CD8-positive, alpha-beta memory T cell (primary cell): ENCODE results near the gene IFNA16. TPM values are rescaled to one million over a fixed set of nuclear protein-coding genes. Genes with fewer than 3 reads are reported as not detected.
"Not testable (repeated sequence)": the region's sequence is repeated elsewhere in the genome, so short reads cannot be mapped to it uniquely, and the experiment has no call there.

Experiments
- CTCF ChIA-PET: fragments of 350-600 bp; sonication (Branson Sonifier 250); formaldehyde crosslinking; loops from one replicate; lab custom pipeline; 2021; ENCODE audit warnings: antibody characterized with exemption; lab: Charles Lee
- POLR2A ChIA-PET: fragments of 350-600 bp; sonication (Branson Sonifier 250); formaldehyde crosslinking; loops from one replicate; lab custom pipeline; 2021; ENCODE audit warnings: antibody characterized with exemption; lab: Charles Lee
- DNase-seq, 5 donors: peaks; one replicate each; pipeline versions ENCODE4 v3.0.0 to v3.0.0-alpha.2; 2020 to 2022; ENCODE audit warnings: mixed read lengths in 1 of 5
- H3K27ac ChIP-seq: one replicate; pipeline ENCODE4 v1.7.0; 2013; ENCODE audit warnings: low read depth, mild to moderate bottlenecking, low read length, moderate library complexity
- H3K27me3 ChIP-seq: 2 replicates; pipeline ENCODE4 v1.7.0; 2013; ENCODE audit warnings: low read length, mild to moderate bottlenecking; ENCODE audit not compliant: insufficient read depth, poor library complexity, severe bottlenecking
- H3K36me3 ChIP-seq: 2 replicates; pipeline ENCODE4 v1.7.0; 2013; ENCODE audit warnings: mild to moderate bottlenecking, low read length, moderate library complexity; ENCODE audit not compliant: insufficient read depth
- H3K4me1 ChIP-seq: 2 replicates; pipeline ENCODE4 v1.7.0; 2013; ENCODE audit warnings: mild to moderate bottlenecking, low read length, moderate library complexity; ENCODE audit not compliant: insufficient read depth
- H3K4me3 ChIP-seq: 2 replicates; pipeline ENCODE4 v1.7.0; 2013; ENCODE audit warnings: mild to moderate bottlenecking, low read length
- H3K9me3 ChIP-seq: 2 replicates; pipeline ENCODE4 v1.7.0; 2013; ENCODE audit warnings: mild to moderate bottlenecking, low read length
- H3K27ac Mint-ChIP-seq, 8 donors: one replicate each; pipeline ENCODE4 v1.8.0; 2020 to 2021; ENCODE audit warnings: mixed read lengths in 8 of 8, mild to moderate bottlenecking in 6 of 8, inconsistent platforms in 3 of 8, moderate library complexity in 3 of 8
- H3K27me3 Mint-ChIP-seq, 2 donors: one replicate each; pipeline ENCODE4 v1.8.0; 2020 to 2021; ENCODE audit warnings: mixed read lengths in 2 of 2, mild to moderate bottlenecking in 1 of 2, moderate library complexity in 1 of 2
- H3K36me3 Mint-ChIP-seq, 3 donors: one replicate each; pipeline ENCODE4 v1.8.0; 2020 to 2021; ENCODE audit warnings: mixed read lengths in 3 of 3, inconsistent platforms in 1 of 3, mild to moderate bottlenecking in 1 of 3
- H3K4me1 Mint-ChIP-seq, 3 donors: one replicate each; pipeline ENCODE4 v1.8.0; 2020 to 2021; ENCODE audit warnings: mixed read lengths in 3 of 3, inconsistent platforms in 1 of 3, mild to moderate bottlenecking in 1 of 3
- H3K4me3 Mint-ChIP-seq, 7 donors: one replicate each; pipeline ENCODE4 v1.8.0; 2020 to 2021; ENCODE audit warnings: mixed read lengths in 7 of 7, mild to moderate bottlenecking in 6 of 7, moderate library complexity in 4 of 7, inconsistent platforms in 2 of 7
- H3K9me3 Mint-ChIP-seq, 5 donors: one replicate each; pipeline ENCODE4 v1.8.0; 2020 to 2022; ENCODE audit warnings: mixed read lengths in 5 of 5, mild to moderate bottlenecking in 3 of 5, moderate library complexity in 2 of 5, inconsistent platforms in 1 of 5
- polyA plus RNA-seq: library from polyadenylated mRNA; unstranded; fragments of 300-500 nt; fragmentation: Illumina TruSeq; gene quantifications from one replicate; pipeline ENCODE4 v1.2.3, GENCODE V29; 2021
- total RNA-seq, 2 experiments: library from RNA; stranded (reverse); gene quantifications; one replicate each; pipeline ENCODE4 v1.2.3, GENCODE V29; 2021

The IFNA16 gene
- total and polyA plus RNA-seq, 3 experiments from 2014 or later = not detected

GRCh38 chr9:21212160-21212559 is 5.0 kb downstream of the IFNA16 start:
- H3K4me1 Mint-ChIP-seq, H3K4me3 ChIP-seq, H3K27me3 ChIP-seq, H3K4me1 ChIP-seq, DNase-seq, H3K9me3 Mint-ChIP-seq, H3K36me3 ChIP-seq, H3K27ac ChIP-seq, H3K36me3 Mint-ChIP-seq, H3K27ac Mint-ChIP-seq, POLR2A ChIA-PET, H3K9me3 ChIP-seq, H3K4me3 Mint-ChIP-seq: not testable (repeated sequence)
- peaks cover 4 to 20% of the 10 kb centered on the region in 2 donors for H3K27me3 Mint-ChIP-seq
- CTCF ChIA-PET = interaction anchor here (1.3 to 2.8 kb wide), 2 partner anchors 17 to 58 kb away, joined by 3 to 10 read pairs; no protein-coding TSS in a partner anchor

- H3K4me3 ChIP-seq, H3K36me3 Mint-ChIP-seq, POLR2A ChIA-PET, H3K4me1 Mint-ChIP-seq, DNase-seq, H3K27me3 ChIP-seq, H3K36me3 ChIP-seq, H3K4me1 ChIP-seq, H3K27ac Mint-ChIP-seq, H3K9me3 Mint-ChIP-seq, H3K27ac ChIP-seq, H3K9me3 ChIP-seq, H3K4me3 Mint-ChIP-seq: not testable (repeated sequence)
- H3K27me3 Mint-ChIP-seq = peaks cover 5 to 13% of the 10 kb centered on the region in 2 donors
- CTCF ChIA-PET = interaction anchor here (1.3 kb wide), 1 partner anchor 27 kb away, joined by 3 read pairs; no protein-coding TSS in a partner anchor
These were observed 6.3 kb downstream of the IFNA16 start for GRCh38 chr9:21210782-21211181.

GRCh38 chr9:21210311-21210710 is 6.8 kb downstream of the IFNA16 start:
- ChIA-PET POLR2A (no interaction called here), CTCF (interaction anchor here (1.3 kb wide), 1 partner anchor 27 kb away, joined by 3 read pairs; no protein-coding TSS in a partner anchor)
- Histone ChIP-seq H3K4me1 (no peaks in the 10 kb centered on the region), H3K9me3 (no peaks in the 10 kb centered on the region), H3K27me3 (no peaks in the 10 kb centered on the region), H3K36me3 (no peaks in the 10 kb centered on the region), H3K4me3 (no peak overlapping the region), H3K27ac (no peak overlapping the region)
- Mint-ChIP-seq H3K4me3 (no peak overlapping the region), H3K27me3 (peaks cover 5 to 13% of the 10 kb centered on the region in 2 donors), H3K36me3 (no peaks in the 10 kb centered on the region), H3K4me1 (no peaks in the 10 kb centered on the region), H3K27ac (no peak overlapping the region), H3K9me3 (no peaks in the 10 kb centered on the region)
- no peak for DNase-seq

GRCh38 chr9:21207043-21207442 is 10.1 kb downstream of the IFNA16 start, which contains the start of gene IFNA10:
Gene IFNA10 (minus strand): TSS chr9:21207143. CDS start chr9:21207097, 46 bp downstream.
- H3K27me3 ChIP-seq, H3K27ac ChIP-seq, H3K4me1 Mint-ChIP-seq, CTCF ChIA-PET, H3K9me3 Mint-ChIP-seq, H3K36me3 Mint-ChIP-seq, H3K27ac Mint-ChIP-seq, H3K4me3 ChIP-seq, H3K36me3 ChIP-seq, POLR2A ChIA-PET, DNase-seq, H3K4me1 ChIP-seq, H3K9me3 ChIP-seq: not testable (repeated sequence)
- peak within 1 kb of the TSS in 1 of 7 donors; percentile 43 for H3K4me3 Mint-ChIP-seq
- H3K27me3 Mint-ChIP-seq = peaks cover 13 to 20% of the 10 kb centered on the region in 2 donors

GRCh38 chr9:21205204-21205603 is 11.9 kb downstream of the IFNA16 start:
- no peak overlapping the region for H3K4me3 ChIP-seq
- Mint-ChIP-seq H3K27ac (no peak overlapping the region), H3K36me3 (no peaks in the 10 kb centered on the region), H3K9me3 (peaks cover 0 to 3% (median 2%) of the 10 kb centered on the region in 5 donors), H3K4me1 (no peaks in the 10 kb centered on the region), H3K27me3 (peaks cover 18 to 34% of the 10 kb centered on the region in 2 donors), H3K4me3 (no peak overlapping the region)
- H3K4me1 ChIP-seq = no peaks in the 10 kb centered on the region
- POLR2A ChIA-PET = no interaction called here
- no peak overlapping the region for H3K27ac ChIP-seq
- no peaks in the 10 kb centered on the region for H3K36me3 ChIP-seq
- CTCF ChIA-PET = no interaction called here
- no peak for DNase-seq
- H3K27me3 ChIP-seq = no peaks in the 10 kb centered on the region
- no peaks in the 10 kb centered on the region for H3K9me3 ChIP-seq

GRCh38 chr9:21202105-21202504 is 15.0 kb downstream of the IFNA16 start, which contains the start of gene IFNA7:
Gene IFNA7 (minus strand): TSS chr9:21202205. CDS start chr9:21202165, 40 bp downstream.
- H3K27ac ChIP-seq, POLR2A ChIA-PET, H3K36me3 ChIP-seq, DNase-seq, H3K4me1 Mint-ChIP-seq, H3K27me3 ChIP-seq, H3K4me1 ChIP-seq, H3K9me3 ChIP-seq, H3K9me3 Mint-ChIP-seq, H3K36me3 Mint-ChIP-seq, H3K27ac Mint-ChIP-seq, CTCF ChIA-PET, H3K4me3 Mint-ChIP-seq, H3K4me3 ChIP-seq: not testable (repeated sequence)
- H3K27me3 Mint-ChIP-seq = peaks cover 16 to 44% of the 10 kb centered on the region in 2 donors

GRCh38 chr9:21194867-21195776 is 22.0 kb downstream of the IFNA16 start:
- peak overlapping the region; percentile 7 to 64 (median 43) for H3K4me3 Mint-ChIP-seq

GRCh38 chr9:21187487-21187886 is 29.6 kb downstream of the IFNA16 start, which contains the start of gene IFNA4:
Gene IFNA4 (minus strand): TSS chr9:21187587. CDS start chr9:21187531, 56 bp downstream.
- CTCF ChIA-PET, H3K36me3 ChIP-seq, H3K27ac ChIP-seq, H3K36me3 Mint-ChIP-seq, H3K27ac Mint-ChIP-seq, H3K4me1 ChIP-seq, H3K4me3 Mint-ChIP-seq, H3K9me3 ChIP-seq, H3K27me3 ChIP-seq, H3K27me3 Mint-ChIP-seq, DNase-seq, H3K4me3 ChIP-seq, POLR2A ChIA-PET, H3K9me3 Mint-ChIP-seq: not testable (repeated sequence)
- peaks cover 9 to 14% (median 12%) of the 10 kb centered on the region in 3 donors for H3K4me1 Mint-ChIP-seq

More at GRCh38 chr9:21194867-21195776, 22.0 kb downstream of the IFNA16 start:
- not testable (repeated sequence) for H3K36me3 Mint-ChIP-seq, H3K9me3 Mint-ChIP-seq, H3K36me3 ChIP-seq, H3K27ac ChIP-seq, H3K9me3 ChIP-seq, H3K4me1 Mint-ChIP-seq, H3K4me3 ChIP-seq, H3K27me3 Mint-ChIP-seq, H3K4me1 ChIP-seq, H3K27me3 ChIP-seq
- ChIA-PET CTCF (interaction anchor here (0.7 to 2.1 kb wide), 17 partner anchors 8 to 595 kb away, joined by 3 to 16 read pairs (median 4); no protein-coding TSS in a partner anchor), POLR2A (interaction anchor here (1.0 kb wide), 1 partner anchor 139 kb away, joined by 3 read pairs; no protein-coding TSS in a partner anchor)
- peak in 3 of 5 donors; percentile 13 to 35 (median 29) for DNase-seq
- peak overlapping the region in 1 of 8 donors; percentile 60 for H3K27ac Mint-ChIP-seq
